Left hindlimb (tissue), 1 donor: ENCODE results near the gene ADORA2B.
"Not testable (repeated sequence)": the region's sequence is repeated elsewhere in the genome, so short reads cannot be mapped to it uniquely, and the experiment has no call there.

Experiments
- DNase-seq: peaks from one replicate; pipeline ENCODE4 v3.0.0-alpha.2; 2018

Gene ADORA2B

DNA sequence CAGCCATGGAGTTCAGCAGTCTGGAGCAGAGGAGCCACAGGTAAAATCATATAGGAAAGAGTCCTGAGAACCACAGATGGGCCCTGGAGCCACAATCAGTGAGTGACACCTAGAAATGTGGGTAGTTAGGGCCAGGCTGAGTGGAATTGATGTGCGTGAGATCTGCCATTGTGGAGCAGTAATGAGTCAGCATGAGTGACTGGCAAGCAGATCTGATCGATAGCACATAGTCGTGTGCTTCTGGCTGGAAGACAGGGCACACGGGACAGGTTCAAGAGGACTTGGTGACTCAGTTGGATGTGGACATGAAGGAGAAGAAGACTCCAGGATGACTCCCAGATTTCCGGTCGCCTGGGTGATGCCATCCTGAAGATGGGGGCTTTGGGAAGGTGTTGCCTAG lies 12.3 kb downstream of the ADORA2B start:
- DNase-seq, result no peak

- DNase-seq, result no peak
Measured at GRCh38 chr17:15957608-15958307, 12.8 kb downstream of the ADORA2B start.

DNA sequence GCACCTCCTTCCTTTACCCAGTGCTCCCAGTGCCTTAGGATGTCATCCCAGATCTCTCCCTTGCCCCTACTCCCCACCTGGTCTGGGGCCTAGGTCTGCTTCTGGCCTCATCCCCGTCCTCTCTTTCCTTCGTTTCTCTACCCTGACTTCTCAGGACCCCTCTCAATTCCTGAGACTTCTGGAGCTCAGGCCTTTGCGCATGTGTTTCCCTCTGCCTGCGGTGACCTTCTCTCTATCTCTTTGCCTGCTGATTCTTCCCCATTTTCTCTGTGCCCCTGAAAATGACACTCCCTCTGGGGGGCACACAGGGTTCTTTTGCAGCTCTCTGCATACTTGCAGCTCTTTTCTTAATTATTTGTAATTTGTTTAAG lies 13.5 kb downstream of the ADORA2B start:
- no peak for DNase-seq

GRCh38 chr17:15963670-15964110 lies 18.8 kb downstream of the ADORA2B start:
- no peak for DNase-seq

DNA sequence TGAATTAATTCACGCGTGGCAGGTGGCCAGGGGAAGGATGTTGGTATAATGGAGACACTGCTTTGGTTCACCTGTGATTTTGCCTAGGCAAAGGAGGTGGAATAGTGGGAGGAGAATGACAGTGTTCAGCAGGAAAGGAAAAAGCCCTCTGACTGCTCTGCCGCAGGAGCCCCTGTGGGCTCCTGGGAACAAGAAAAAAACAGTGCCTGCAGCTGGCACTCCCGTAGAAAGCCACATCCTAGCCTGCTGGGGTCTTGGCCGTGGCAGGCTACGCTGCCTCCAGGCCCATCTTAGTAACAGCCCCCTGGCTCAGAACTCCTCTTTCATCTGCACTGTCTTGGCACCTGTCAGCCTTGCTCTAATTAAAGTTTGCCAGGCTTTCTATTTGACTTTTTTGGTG lies 20.6 kb downstream of the ADORA2B start:
- DNase-seq, result no peak

DNA sequence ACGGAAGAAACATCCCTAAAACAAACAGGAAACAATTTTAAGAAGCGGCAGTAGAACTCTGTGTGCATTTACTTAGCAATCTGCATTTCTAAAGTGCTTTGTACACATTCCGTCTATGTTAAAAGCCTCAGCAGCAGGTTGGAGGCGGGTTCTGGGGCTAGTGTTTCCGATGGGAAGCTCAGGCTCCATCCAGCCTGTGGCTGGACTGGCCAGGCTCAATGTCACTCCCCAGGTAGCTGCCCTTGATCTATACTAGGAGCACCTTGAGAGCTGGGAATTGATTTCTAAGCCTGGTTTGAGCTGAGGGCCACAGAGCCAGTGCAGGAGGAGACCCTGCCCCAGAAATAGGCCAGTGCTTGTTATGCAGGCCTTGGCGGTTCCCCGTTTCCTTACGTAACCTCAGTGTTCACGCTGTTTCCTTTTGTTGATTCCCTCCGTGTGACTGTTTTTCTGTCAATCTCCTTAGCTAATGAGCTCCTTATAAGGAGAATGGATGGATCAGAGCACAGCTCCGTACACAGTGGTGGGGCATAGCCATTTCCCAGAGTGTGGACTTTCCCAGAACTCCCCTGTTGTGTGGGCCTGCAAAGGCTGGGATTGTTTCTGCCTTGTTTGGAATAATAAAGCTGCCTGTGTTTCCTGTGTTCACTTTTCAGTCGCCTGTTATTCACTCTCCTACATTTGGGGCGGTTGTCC lies 21.4 kb downstream of the ADORA2B start:
- DNase-seq, result no peak

DNA sequence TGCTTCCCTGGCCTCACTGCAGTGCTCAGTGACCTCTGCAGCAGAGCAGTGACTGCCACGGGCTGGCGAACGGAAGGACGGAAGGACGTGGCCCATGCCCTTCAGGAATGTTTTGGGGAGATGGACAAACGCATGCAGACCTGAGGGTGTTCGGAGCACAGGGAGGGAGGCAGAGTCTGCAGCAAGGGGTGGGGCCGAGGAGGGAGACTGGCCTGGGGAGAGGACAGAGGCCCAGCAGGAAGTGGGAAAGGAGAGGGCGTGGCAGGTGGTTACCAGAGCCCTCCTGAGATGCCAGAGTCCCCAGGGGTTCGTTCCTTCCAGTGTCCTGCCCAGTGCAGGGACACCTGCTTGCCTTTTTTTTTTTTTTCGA lies 21.9 kb downstream of the ADORA2B start:
- DNase-seq, result no peak

DNA sequence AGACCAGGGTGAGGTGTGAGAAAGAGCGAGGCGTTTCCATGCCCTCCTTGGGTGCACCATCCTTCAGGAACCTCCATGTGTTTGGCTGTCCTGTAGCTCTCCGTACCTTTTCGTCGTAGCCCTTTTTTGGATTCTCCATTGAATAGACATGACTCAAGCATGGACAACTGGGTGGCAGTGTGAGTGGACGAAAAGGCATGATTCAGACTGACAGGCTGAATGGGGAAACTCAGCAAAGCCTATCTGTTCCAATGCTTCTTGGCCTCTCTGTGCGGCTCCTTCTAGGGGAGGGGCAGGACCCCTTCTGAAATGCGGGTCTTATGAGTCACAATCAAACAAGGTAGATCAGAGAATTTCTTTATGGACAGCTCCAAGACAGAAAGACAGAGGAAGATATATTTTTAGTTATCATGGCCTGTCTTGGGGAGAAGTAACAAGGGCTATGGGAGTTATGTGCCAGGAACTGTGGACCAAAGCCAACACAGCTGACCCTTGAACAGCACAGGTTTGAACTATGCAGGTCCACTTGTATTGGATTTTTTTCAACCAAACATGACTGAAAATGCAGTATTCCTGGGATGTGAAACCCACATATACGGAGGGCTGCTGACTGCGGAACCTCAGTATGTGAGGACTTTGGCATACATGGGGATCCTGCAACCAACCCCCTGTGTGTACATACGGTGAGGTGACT lies 22.9 kb downstream of the ADORA2B start:
- DNase-seq, result no peak

GRCh38 chr17:15969463-15969862 lies 24.5 kb downstream of the ADORA2B start:
- no peak for DNase-seq

- DNase-seq, result no peak
Measured at GRCh38 chr17:15970500-15970899, 25.6 kb downstream of the ADORA2B start.

- no peak for DNase-seq
Measured at GRCh38 chr17:15971098-15971678, 26.3 kb downstream of the ADORA2B start.

DNA sequence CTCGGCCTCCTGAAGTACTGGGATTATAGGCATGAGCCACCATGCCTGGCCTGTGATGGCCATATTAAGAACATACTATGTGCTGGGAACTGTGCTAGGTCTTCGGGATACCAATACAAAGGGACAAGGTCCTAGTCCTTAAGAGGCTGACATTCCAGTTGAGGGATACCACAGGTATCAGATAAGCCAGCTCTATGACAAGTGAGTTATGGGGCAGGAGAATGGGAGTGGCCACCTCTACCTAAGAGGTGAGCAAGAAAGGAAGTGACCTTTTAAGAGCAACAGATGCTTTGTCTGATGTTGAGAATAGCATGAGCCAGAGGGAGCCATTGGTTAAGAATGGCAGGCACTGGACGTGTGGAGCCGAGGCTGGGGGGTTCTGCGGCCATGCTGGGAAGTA lies 27.0 kb downstream of the ADORA2B start:
- no peak for DNase-seq

DNA sequence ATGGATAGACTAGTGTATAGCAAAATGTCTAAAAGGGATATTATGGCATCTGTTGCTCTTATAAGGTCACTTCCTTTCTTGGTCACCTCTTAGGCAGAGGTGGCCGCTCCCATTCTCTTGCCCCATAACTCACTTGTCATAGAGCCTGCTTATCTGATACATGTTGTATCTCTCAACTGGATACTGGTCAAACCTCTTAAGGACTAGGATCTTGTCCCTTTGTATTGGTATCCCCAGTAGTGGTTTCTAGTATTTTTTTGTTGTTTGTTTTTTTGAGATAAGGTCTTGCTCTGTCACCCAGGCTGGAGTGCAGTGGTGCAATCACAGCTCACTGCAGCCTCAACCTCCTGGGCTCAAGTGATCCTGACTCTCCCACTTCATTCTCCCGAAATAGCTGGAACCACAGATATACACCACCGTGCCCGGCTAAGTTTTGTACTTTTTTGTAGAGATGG lies 27.6 kb downstream of the ADORA2B start:
- DNase-seq, result no peak

DNA sequence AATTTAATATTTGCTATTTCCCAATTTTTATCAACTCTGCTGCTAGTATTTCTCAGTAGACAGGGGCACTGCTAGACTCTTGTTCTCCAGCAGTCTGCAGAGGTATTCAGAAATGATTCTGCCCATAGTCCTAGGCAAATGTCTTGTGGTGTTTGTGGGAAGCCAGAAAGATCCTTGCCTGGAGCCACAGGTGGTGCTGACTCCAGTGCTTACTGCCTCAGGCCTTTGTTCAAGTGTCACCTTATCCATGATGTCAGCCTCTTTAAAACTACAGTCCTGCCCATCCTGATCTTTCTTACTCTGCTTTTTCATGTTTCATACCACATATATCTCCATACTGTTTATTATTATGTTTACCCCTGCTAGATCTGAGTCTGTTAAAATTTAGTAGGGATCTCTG lies 28.1 kb downstream of the ADORA2B start:
- no peak for DNase-seq

GRCh38 chr17:15973834-15974233 lies 28.9 kb downstream of the ADORA2B start:
- no peak for DNase-seq

- no peak for DNase-seq
Measured at GRCh38 chr17:15977894-15978293, 33.0 kb downstream of the ADORA2B start.

DNA sequence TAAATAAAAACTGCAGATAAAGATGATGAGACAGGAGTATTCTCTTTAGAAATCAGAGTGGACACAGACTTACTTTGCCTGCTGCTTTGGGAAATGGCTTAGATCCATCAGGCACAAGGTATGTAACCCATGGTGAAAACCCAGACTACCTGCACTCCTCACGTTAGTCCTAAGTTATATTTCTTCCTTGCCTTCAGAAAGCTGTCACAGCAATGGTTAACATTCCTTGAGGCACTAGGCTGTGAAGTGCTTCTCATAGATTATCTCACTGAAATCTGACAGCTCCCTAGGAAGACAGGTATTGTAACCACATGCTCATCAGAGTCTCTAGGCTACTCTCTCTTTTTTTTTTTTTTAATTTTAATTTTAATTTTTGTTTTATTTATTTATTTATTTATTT lies 33.7 kb downstream of the ADORA2B start:
- DNase-seq, result no peak

GRCh38 chr17:15979013-15979412 lies 34.1 kb downstream of the ADORA2B start:
- DNase-seq, result not testable (repeated sequence)

DNA sequence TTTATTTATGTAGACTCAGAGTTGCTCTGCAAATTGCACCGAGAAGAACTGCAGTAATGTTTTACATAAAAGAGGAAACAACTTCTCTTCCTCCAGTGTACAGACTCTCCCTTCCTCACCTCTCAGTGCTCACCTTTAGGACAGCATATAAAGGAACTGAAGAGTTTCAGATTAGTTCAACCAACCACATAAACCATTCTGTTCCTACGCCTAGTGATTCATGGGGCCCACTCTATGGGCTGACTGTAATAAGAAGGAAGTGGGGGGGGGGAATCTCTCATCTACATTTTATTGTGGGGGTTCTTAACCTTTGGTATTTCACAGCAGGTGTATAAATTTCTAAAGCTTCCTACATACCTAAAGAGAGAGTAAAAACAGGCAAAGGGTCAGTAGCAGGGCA lies 36.3 kb downstream of the ADORA2B start:
- no peak for DNase-seq

- no peak for DNase-seq
Measured at GRCh38 chr17:15981646-15982580, 37.0 kb downstream of the ADORA2B start.

GRCh38 chr17:15996322-15996721 lies 51.4 kb downstream of the ADORA2B start:
- DNase-seq, result no peak

GRCh38 chr17:15998031-15998562 lies 53.2 kb downstream of the ADORA2B start:
- no peak for DNase-seq
